ENCODE measurements around the gene FKBP8. TPM values are rescaled to one million over a fixed set of nuclear protein-coding genes. Genes with fewer than 3 reads are reported as not detected.

FKBP8 gene
- total RNA-seq, 1 experiment from 2014 or later: 135 TPM

DNA sequence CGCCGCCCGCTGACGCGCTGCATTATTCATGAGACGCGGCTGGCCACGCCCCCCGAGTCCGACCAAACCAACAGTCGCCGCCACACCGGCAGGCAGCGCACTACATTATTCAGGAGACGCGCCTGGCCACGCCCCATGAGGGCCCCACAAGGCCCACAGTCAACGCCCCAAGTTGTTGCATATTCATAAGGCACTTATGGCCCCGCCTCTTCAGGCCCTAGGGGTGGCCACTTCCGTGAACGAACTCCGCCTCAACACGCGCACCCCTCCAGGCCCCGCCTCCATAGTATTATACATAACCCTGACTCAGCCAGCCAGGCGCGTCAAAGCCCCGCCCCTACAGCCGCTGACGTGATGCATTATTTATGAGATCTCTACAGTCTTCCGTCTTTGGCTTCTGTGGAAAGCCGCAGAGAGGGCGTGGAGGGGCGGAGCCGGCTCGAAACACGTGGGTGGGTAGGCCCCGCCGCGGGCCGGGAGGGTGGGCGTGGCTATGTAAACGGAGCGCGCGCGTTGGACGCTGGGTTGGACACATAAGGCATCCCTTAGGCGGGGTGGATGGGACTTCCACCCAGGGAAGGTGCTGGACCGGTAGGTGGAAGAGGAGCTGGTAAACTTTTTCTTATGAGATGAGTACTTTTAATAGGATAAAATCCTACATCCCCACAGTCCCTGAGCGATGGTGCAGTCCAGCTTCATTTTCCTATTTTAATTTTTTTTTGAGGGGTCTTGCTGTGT lies 21.1 kb downstream of the FKBP8 start:
- peak; percentile 100 for DNase-seq (ENCODE audit: low read depth)

DNA sequence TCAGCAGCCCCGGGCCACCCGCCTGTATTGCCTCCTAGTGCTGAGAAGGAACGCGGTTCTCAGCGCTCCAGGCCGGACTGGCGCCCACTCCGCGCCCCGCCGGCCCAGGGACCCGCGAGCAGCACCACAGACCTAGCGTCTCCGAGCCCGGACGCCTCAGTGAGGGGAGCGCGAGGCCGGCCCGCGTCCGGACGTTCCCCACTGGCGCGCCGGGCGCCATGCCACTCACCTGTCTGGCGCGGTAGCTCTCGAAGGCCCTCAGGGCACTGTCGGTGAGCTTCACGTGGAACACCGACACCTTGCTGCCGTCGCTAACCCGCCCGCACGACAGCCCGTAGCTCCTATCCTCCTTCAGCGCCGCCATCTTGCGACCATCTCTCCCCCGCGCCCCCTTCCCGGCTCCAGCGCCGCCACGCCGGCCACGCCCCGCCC lies 21.7 kb downstream of the FKBP8 start, which contains the start of gene ELL:
TSS of gene ELL (minus strand) at position 379 of the 432 bp plus-strand sequence. CDS start at position 364, 15 bp downstream.
- DNase-seq (ENCODE audit: low read depth): no peak

DNA sequence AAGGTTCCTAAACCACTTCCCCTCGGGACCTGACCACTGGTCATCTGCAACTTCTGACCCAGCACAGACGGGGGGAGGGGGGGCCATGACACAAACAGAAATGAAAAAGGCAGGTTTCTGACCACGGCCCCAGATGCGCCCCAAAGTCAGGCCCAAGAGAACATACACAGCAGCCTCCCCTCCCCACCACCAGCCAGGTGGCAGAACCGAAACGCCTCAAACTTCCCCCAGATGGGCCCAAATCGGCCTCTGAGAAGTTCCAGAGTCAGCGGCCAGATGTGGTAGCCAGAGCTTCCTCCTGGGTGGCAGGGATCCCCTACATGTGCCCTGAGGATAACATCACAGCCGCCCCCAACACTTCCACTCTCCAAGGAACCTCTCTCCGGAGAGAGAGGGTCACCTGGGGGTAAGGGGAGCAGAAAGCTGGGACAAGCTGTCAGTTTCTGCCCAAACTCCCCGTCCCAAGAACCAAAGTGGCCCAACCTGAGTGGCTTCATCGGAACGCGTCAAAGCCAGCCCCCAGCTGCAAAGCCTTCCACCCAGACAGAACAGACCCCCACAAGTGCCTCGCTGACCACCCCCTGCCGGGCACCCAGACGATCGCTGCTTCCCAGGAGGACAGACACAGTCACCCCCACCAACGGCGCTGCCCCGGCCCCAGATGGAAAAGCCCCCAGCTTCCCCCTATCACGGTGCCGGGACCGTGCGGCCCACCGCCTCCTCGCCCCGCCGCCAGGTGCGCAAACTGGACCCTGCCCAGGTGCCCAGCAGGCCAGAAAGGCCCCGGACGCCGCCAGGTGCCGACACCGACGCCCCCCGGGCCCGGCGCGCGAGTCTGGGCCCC lies 22.3 kb downstream of the FKBP8 start:
- no peak for DNase-seq (ENCODE audit: low read depth)

DNA sequence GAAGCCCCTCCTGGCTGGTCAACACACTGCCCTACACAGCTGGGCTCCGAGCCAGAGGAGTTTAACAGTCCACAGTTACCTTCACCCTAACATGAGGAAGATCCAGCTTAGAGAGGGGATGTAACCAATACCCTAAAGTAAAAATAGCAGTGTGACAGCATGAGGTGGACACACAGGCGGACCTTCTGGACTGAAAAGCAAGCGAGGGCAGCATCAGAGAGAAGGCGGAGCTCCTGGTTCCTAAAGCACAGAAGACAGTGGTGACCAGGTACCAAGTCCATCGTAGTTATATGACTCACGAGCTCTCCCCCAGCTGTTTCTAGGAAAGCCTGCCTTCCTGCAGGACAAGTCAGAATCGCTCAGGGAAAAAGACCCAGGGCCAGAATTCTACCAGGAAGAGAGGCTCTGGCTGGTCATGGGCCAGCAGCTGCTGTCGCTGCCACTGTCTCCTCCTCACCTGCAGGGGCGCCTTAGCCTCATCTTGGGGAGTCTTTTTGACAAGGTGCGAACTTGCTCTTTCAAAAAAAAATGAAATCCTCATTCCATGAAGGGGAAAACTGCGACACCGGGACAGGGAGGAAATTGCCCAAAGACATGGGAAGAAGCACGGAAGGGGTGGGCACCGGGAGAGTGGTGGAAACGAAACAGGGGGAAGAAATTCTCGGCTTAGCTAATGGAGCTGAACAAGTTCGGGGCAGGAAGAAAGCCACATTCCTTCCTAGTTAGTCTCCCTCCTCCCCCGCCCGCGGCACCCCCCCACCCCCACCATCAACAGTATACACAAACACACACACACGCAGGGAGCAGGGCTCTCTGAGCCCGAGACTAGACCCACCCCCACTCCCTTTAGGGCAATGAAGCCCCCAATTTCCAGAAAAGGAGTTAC lies 23.2 kb downstream of the FKBP8 start:
- DNase-seq (ENCODE audit: low read depth): peak; percentile 90

DNA sequence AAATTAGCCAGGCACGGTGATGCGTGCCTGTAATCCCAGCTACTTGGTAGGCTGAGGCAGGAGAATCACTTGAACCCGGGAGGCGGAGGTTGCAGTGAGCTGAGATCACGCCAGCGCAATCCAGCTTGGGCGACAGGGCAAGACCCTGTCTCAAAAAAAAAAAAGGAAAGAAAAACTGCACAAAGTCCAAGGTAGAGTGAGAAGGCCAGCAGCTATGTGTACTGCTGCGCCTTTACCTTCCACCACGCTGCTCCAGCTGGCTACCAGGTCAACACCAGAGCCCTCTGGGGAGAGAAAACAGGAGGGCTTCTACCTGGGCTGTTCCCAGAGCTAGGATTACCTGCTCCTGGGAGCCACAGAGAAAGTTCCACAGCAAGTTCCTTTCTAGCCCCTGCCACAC lies 24.7 kb downstream of the FKBP8 start:
- DNase-seq (ENCODE audit: low read depth): no peak

DNA sequence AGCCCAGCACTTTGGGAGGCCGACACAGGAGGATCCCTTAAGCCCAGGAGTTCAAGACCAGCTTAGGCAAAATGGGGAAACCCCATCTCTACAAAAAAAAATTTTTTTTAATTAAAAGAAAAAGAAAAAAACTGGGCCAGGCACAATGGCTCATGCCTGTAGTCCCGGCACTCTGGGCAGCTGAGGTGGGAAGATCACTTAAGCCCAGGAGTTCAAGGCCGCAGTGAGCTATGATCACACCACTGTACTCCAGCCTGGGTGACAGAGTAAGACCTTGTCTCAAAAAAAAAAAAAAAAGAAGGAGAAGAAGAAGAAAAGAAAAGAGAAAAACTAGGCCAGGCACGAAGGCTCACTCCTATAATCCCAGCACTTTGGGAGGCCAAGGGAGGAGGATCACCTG lies 25.8 kb downstream of the FKBP8 start:
- DNase-seq (ENCODE audit: low read depth): no peak

DNA sequence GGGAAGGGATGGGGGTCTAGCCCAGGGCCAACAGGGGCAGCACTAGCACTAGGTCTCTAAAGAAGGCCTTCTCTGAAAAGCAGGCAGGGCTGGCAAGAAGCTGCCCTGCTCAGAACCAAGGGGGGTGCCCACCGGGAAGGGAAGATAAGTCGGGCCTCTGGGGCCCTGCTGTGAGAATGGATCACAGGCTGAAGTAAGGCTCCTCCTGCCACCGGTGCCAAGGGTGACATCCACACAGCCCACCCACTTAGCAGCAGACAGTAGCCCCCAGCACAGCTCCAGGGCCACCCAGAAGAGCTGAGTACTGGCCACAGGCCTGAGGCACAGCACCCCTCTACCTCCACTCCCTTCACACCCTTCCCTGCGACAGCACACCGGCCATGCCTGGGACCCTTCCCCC lies 27.4 kb downstream of the FKBP8 start:
- DNase-seq (ENCODE audit: low read depth): no peak

DNA sequence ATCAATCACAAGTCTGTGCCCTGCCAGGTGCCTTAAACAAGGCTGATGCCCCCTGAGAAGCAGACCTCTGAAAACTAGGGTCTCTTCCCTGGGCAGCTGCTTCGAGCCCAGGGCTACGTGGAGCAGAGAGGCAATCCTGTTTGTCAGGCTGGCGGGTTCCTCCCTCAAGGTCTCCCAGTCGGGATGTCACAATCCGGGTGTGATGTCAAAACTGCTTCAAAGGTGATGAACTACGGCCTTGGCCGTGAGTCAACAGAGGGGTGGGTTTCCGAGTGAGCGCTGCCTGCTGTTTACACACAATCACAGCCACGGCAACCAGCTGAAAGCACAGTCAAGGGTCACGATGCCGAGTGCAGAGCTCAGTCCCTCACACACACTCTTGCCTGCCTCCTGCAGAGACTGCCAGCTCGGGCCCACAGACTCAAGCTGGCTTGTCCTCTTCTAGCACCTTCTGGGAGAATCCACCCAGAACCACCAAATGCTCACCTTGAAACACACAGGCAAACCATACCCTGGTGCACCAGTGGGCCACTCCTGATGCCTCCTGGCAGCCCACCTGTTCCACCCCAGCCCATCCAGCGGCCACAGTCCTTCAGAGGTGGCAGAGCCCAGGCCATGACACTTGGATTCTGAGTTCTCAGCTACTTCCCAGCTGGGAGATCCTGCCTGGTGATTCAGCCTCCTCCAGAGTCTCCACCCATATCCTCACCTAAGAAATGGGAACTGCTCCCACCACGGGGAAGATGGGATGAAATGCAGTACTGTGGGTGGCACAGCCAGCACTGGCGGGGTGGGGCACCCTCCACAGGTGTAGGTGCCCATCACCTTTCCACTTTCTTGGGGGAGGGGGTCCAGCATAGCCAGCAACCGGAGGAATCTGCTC lies 28.3 kb downstream of the FKBP8 start:
- peak; percentile 29 for DNase-seq (ENCODE audit: low read depth)

DNA sequence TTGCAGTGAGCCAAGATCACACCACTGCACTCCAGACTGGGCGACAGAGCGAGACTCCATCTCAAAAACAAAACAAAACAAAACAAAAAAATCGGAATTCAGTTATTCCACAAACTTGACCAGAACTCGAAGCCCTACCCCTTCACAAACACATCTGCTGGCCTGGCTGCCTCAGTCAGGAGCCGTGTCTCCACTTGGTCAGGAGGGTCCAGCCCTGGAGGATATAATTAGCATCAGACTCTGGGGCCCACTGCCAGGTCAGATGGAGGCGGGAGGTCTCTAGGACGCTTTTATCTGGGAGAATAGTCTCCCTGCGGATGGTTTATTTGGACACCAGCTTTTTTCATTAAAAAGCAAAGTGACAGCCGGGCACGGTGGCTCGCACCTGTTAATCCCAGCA lies 29.5 kb downstream of the FKBP8 start:
- no peak for DNase-seq (ENCODE audit: low read depth)

DNA sequence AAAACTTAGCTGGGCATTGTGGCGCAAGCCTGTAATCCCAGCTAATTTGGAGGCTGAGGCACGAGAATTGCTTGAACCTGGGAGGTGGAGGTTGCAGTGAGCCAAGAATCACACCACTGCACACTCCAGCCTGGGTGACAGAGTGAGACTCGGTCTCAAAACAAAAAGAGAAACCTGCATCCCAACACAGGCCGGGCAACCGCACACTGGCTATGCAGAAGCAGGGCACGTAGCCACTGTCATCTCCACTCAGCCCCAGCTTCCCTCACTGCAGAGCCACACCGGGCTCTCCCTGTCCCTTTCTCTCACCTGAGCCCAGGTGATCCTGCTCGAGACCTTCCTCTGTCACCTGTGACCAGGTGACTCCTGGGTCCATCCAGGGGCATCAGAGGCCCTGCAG lies 33.2 kb downstream of the FKBP8 start:
- no peak for DNase-seq (ENCODE audit: low read depth)

DNA sequence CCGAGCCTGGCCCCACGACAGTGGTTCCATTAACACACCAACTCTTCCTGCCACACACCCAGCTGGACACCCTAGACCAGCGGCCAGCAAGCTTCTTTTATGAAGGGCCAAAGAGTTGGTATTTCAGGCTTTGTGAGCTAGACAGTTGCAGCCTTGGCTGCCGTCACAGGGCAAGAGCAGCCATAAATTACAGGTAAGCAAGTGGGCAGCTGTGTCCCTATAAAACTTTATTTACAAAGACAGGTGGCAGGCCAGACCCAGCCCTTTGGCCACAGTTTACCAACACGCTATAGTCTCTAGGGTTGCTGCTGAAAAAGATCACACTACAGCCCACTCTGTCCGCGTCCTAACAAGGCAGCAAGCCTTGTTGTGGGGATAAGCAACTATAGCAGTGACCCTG lies 34.8 kb downstream of the FKBP8 start:
- no peak for DNase-seq (ENCODE audit: low read depth)

DNA sequence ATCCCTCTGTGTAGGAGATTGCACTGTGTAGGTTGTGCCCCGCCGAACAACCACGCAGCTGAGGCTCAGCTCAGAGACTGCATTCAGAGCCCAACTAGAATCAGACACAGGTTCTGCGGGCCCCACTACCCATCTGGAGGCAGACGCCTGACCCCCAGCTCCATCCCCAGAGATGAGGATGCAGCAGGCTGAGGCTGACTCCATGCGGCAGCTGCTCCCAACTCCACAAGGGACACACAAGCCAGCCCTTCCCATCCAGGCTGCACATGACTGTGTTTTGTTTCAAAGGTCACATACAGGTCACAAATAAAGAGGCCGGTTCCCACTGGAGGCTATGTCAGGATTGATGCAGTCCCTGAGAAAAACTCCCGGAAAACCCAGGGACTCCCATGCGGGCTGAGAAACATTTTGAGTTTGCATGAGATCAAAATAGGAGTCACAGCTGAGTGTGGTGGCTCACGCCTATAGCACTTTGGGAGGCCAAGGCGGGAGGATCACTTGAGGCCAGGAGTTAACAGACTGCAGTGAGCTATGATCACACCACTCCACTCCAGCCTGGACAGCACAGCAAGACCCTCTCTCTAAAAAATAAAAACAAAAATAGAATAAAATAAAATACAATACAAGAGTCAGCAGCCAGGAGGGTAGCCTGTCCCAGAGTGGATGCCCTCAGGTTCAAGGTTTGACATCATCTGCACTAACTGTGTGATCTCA lies 35.5 kb downstream of the FKBP8 start:
- DNase-seq (ENCODE audit: low read depth): no peak

DNA sequence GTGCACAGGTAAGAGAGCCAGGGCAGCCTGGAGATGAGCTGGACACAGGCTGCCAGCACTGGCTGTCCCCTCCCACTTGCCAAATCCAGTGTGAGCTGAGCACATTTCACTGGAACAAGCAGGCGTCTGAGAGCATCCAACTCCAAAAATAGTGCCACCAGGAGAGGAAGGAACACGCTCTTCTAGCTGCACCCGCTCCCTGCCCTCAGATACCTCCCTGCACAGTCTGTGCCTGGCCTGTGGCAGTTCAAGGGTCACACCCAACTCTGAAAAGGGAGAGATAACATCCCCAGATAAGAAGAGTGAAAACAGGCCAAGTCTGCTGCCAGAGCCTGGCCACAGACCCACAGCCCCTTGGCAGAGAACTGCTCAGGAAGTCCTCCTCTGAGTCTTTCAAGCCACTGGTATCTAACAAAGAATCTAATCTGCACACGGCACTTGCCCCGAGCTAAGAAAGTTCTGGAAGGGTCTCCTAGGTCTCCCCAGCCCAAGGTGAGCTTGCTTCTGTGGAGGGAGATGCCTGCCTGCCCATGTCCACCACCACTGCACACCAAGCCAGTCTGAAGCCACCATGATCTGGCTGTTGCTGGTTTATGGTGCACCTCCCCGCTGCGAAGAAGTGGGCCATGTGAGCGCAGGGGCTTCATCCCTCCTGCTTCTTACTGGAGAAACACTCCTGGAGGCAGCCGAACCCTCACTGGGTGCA lies 36.2 kb downstream of the FKBP8 start:
- DNase-seq (ENCODE audit: low read depth): no peak

DNA sequence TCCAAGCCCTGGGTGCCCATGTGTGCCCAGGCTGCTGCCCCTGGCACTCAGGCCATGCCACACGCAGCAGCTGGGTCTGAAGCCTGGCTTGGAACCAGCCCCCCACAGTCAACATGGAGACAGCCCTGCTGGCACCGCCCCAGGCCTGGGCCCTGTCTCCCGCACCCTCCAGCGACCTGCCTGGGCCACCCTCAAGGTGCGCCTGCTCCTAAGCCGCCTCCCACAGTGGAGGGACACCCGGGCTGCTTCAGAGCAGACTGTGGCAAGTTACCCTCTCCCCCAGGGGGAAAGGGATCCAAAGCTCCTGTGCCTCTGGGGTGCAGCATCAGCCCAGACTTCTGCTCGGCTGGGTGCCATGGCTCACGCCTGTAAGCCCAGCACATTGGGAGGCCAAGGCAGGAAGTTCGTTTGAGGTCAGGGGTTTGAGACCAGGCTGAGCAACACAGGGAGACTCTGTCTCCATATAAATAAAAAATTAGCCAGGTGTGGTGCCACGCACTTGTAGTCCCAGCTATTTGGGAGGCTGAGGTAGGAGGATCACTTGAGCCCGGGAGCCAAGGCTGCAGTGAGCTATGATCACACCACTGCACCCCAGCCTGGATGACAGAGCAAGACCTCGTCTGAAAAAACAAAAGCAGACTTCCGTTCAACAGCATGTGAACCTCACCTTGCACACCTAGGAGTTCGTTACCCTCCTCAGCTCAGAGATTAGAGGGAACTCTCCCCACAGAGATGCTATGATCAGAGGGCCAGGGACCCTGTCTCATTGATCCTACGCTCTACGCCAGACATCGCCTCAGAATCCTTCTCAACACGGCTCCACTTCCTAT lies 37.1 kb downstream of the FKBP8 start:
- no peak for DNase-seq (ENCODE audit: low read depth)

DNA sequence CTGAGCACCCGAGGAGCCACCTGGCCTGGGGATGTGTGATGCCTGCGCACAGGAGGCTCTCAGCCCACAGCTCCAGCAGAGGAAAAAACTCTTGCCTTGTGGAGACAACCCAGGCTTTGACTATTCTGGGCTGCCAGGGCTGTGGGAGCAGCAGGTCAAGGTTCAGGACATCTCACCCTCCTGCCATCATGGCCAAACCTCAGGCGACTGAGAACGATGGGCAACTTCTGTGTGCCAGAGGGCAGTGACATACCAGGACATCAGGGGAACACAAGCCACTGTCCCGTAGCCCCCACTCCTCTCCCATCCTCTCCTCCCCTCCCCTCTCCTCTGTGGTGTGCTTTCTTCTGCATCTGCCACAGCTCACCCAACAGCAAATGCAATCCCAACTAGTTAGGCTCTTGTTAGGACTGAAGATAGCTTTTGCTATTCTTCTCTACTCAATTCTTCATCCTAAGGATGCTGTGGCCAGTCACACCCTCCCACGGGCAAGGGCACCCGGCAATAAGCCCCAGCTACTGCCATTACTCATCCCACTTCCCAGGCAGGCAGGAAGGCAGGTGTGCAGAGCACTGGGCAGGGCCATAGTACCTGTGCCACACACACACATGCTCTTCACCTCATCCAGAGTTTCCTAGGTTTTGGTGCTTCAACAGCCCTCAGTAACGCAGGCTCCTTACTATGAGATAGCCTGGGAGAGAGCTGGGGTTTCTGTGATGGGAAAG lies 38.3 kb downstream of the FKBP8 start:
- DNase-seq (ENCODE audit: low read depth): no peak

DNA sequence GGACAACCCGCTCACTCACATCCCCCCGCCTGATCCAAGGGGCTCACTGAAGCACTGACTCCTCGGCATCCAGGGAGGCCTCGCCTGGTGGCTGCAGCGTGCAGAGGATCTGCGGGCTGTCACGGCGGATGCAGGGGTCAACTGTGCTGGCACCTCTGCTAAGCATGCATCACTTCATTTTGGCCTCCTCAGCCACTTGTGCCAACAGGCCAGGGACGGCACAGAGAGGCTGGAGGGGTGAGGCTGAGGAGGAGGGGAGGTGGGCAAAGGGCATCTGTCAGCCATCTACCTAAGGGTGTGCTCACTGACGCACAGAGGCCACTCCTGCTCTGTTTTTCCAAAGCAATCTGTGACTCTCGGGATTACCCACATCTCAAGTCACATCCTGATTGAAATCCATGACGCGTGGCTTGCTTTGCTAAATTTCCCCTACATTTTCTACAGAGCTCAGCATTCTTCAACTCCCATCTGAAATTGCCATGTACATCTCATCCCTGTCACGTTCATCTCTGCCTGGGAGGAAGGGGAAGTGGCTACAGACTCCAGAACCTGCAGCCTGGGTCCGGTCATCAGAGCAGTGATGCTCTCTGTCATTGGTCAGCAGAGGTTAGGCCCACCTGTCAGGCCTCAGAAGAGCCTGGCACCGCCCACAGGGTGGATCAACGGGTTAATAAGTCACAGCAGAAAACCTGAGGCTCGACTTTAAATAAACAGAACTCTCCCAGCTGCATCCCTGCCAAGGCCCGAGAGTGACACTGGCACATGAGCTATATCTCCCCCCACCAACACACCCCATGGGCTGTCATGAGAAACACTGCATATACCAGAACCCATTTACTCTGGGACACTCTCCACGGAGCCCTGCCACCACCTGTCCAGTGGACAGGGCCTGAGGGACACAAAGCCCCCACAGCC lies 39.1 kb downstream of the FKBP8 start:
- DNase-seq (ENCODE audit: low read depth): no peak

All from HT1080 (cell line).